ENCODE data around the gene PLOD2.

GRCh38 chr3:146157325-146158060 lies 3.5 kb downstream of the PLOD2 start:
- no peak for TF ChIP-seq CTCF (IDR thresholded peaks at IDR 0.05; ENCODE audit: low read depth, low read length, missing input control)
- TF ChIP-seq HNF4A (conservative IDR thresholded peaks at IDR 0.05), result no peak
- no peak for TF ChIP-seq JUND (IDR thresholded peaks at IDR 0.05)
- no peak for TF ChIP-seq EGR1 (IDR thresholded peaks at IDR 0.05; ENCODE audit: low read depth in 2 of 2)
- TF ChIP-seq REST (IDR thresholded peaks at IDR 0.05), result no peak
- TF ChIP-seq MAX (IDR thresholded peaks at IDR 0.05), result no peak
- no peak for TF ChIP-seq GABPA (IDR thresholded peaks at IDR 0.05 in 1 of 2, conservative IDR thresholded peaks at IDR 0.05 in 1 of 2)
- no peak for TF ChIP-seq YY1 (IDR thresholded peaks at IDR 0.05)
- no peak for TF ChIP-seq SP1 (IDR thresholded peaks at IDR 0.05)
- no peak for TF ChIP-seq ZBTB33 (IDR thresholded peaks at IDR 0.05)
- TF ChIP-seq TAF1 (conservative IDR thresholded peaks at IDR 0.05), result no peak
- no peak for TF ChIP-seq RAD21 (IDR thresholded peaks at IDR 0.05)

All from liver (tissue), 3 donors.